ENCODE data around the gene DCHS1. TPM values are rescaled to one million over a fixed set of nuclear protein-coding genes. Genes with fewer than 3 reads are reported as not detected.

Gene DCHS1
- total and polyA plus RNA-seq, 2 of the 13 experiments (the other 11 are each of a cell fraction or from before 2014, with no cell fraction given), result under 0.01 to 0.03 TPM

GRCh38 chr11:6682936-6683861, 27.6 kb upstream of the DCHS1 start, which contains the start of gene MRPL17 (continued):
- no peak for TF ChIP-seq CSRNP2 (CRISPR knock-in tag; conservative IDR thresholded peaks at IDR 0.05; ENCODE audit: low read depth)
- peak; percentile 99 for TF ChIP-seq DMAP1 (CRISPR knock-in tag; IDR thresholded peaks at IDR 0.05)
- TF ChIP-seq ISX (CRISPR knock-in tag; conservative IDR thresholded peaks at IDR 0.05), result no peak
- TF ChIP-seq ZFP82 (CRISPR knock-in tag; IDR thresholded peaks at IDR 0.05; ENCODE audit: borderline replicate concordance), result no peak
- TF ChIP-seq GPN1 (CRISPR knock-in tag; IDR thresholded peaks at IDR 0.05; ENCODE audit: borderline replicate concordance), result no peak; the same call in 1 of the 2 replicates
- no peak for TF ChIP-seq ZNF282 (IDR thresholded peaks at IDR 0.05; ENCODE audit: partially characterized antibody)
- peak; percentile 87 for TF ChIP-seq GMEB1 (CRISPR knock-in tag; IDR thresholded peaks at IDR 0.05; ENCODE audit: borderline replicate concordance)
- peak; percentile 97; the same call in 1 of the 2 replicates for TF ChIP-seq PRMT3 (CRISPR knock-in tag; IDR thresholded peaks at IDR 0.05; ENCODE audit: borderline replicate concordance, low read depth)
- peak; percentile 93 for TF ChIP-seq RNF2 (conservative IDR thresholded peaks at IDR 0.05; ENCODE audit: low read depth)
- no peak for TF ChIP-seq BRCA1 (CRISPR knock-in tag; IDR thresholded peaks at IDR 0.05)
- peak; percentile 55; the same call in 1 of the 2 replicates for TF ChIP-seq ZKSCAN8 (CRISPR knock-in tag; IDR thresholded peaks at IDR 0.05; ENCODE audit: borderline replicate concordance)
- no peak for TF ChIP-seq ZNF382 (CRISPR knock-in tag; IDR thresholded peaks at IDR 0.05; ENCODE audit: borderline replicate concordance)
- peak; percentile 56; the same call in 1 of the 2 replicates for TF ChIP-seq SMAD3 (CRISPR knock-in tag; IDR thresholded peaks at IDR 0.05)
- TF ChIP-seq SOX13 (IDR thresholded peaks at IDR 0.05), result no peak
- no peak; a peak in 1 of 4 replicates for TF ChIP-seq SOX13 (CRISPR knock-in tag; conservative IDR thresholded peaks at IDR 0.05 in 1 of 2, IDR thresholded peaks at IDR 0.05 in 1 of 2)
- peak; percentile 24; the same call in 1 of the 2 replicates for TF ChIP-seq ESRRA (CRISPR knock-in tag; IDR thresholded peaks at IDR 0.05; ENCODE audit: low read depth)
- peak; percentile 97 for TF ChIP-seq ZNF574 (CRISPR knock-in tag; IDR thresholded peaks at IDR 0.05)
- peak; percentile 90 for TF ChIP-seq ZNF792 (CRISPR knock-in tag; IDR thresholded peaks at IDR 0.05)
- TF ChIP-seq TEF (CRISPR knock-in tag; IDR thresholded peaks at IDR 0.05), result no peak; the same call in 1 of the 2 replicates
- TF ChIP-seq TERF1 (CRISPR knock-in tag; IDR thresholded peaks at IDR 0.05), result no peak
- no peak for TF ChIP-seq SYNCRIP (IDR thresholded peaks at IDR 0.05; ENCODE audit: insufficient read depth, low read depth, low read length)
